SU-DHL-6 (cell line): ENCODE results near the gene RAB11FIP3.

ENCODE experiments used
- EZH2phosphoT487 ChIP-seq: fragments of 200-600 bp; sonication (generic), shearing (Covaris generic); conservative IDR thresholded peaks from 2 replicates; pipeline ENCODE4 v1.6.1; 2018; ENCODE audit warnings: mild to moderate bottlenecking, antibody characterized with exemption, low read length, moderate library complexity, mixed read lengths
- TF ChIP-seq, protein P1 (sequence below): fragments of 200-600 bp; sonication (generic); IDR thresholded peaks from one replicate; pipeline ENCODE4 v1.5.1; 2017; ENCODE audit warnings: antibody characterized with exemption, mild to moderate bottlenecking, low read length, moderate library complexity; ENCODE audit not compliant: insufficient read depth, poor library complexity, severe bottlenecking

DNA sequence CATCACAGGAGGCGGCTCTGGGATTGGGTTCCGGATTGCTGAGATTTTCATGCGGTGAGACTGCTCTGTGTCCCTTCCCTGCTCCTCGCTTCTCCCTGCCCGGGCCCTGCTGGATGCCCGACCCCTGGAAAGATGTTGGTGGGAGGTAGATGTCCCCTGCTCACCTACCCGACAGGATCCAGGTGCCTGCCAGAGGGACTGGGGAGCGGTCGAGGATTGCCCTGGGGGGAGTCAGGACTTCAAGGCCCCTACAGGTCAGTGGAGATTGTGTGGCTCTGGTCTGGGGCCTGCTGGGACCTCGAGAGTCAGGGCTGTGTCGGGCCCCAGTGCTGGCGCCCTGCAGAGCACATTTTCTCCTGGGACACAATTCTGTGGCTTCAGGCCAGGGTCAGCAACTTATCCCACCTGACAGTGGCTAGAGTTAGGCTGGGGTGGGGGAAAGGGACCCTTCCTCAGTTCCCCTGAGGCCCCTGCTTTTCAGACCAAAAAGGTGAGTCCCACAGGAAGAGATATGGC, 20.4 kb upstream of the RAB11FIP3 start:
- TF ChIP-seq, protein P1, sequence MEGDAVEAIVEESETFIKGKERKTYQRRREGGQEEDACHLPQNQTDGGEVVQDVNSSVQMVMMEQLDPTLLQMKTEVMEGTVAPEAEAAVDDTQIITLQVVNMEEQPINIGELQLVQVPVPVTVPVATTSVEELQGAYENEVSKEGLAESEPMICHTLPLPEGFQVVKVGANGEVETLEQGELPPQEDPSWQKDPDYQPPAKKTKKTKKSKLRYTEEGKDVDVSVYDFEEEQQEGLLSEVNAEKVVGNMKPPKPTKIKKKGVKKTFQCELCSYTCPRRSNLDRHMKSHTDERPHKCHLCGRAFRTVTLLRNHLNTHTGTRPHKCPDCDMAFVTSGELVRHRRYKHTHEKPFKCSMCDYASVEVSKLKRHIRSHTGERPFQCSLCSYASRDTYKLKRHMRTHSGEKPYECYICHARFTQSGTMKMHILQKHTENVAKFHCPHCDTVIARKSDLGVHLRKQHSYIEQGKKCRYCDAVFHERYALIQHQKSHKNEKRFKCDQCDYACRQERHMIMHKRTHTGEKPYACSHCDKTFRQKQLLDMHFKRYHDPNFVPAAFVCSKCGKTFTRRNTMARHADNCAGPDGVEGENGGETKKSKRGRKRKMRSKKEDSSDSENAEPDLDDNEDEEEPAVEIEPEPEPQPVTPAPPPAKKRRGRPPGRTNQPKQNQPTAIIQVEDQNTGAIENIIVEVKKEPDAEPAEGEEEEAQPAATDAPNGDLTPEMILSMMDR = no peak
- no peak for TF ChIP-seq EZH2phosphoT487
